IMR-90 (cell line): ENCODE results near the gene ZNF502. TPM values are rescaled to one million over a fixed set of nuclear protein-coding genes. Genes with fewer than 3 reads are reported as not detected.

Experiments used
- ATAC-seq: fragments of 200-7000 bp; cut with Tn5 transposase; 2 replicates; pipeline ENCODE4 v1.9.1; 2020; ENCODE audit warnings: low read depth, mild to moderate bottlenecking, moderate library complexity
- BruUV-seq: library from RNA; stranded (reverse); fragments of 400-500 nt; replicated peaks from 2 replicates; lab custom pipeline; 2021; lab: Mats Ljungman, UMichigan
- CTCF ChIA-PET: fragments of 300-600 bp; formaldehyde crosslinking; extraction: SDS; loops from one replicate; lab custom pipeline; 2021; ENCODE audit warnings: antibody characterized with exemption; lab: Yijun Ruan, JAX
- POLR2A ChIA-PET: fragments of 300-600 bp; sonication (Branson Sonifier 250); formaldehyde crosslinking; loops from one replicate; lab custom pipeline; 2022; ENCODE audit warnings: antibody characterized with exemption; ENCODE audit not compliant: unreplicated experiment; lab: Charles Lee
- DNase-seq: peaks from one replicate; pipeline ENCODE4 v3.0.0; 2013
- H2AFZ ChIP-seq: replicated peaks from 2 replicates; pipeline ENCODE3; 2013; ENCODE audit warnings: low read length, mild to moderate bottlenecking; ENCODE audit not compliant: poor library complexity
- H2AK5ac ChIP-seq: 2 replicates; pipeline ENCODE4 v1.6.1; 2013; ENCODE audit warnings: low read depth, low read length, inconsistent platforms
- H2AK9ac ChIP-seq: replicated peaks from 2 replicates; pipeline ENCODE3; 2013; ENCODE audit warnings: mild to moderate bottlenecking, low read depth, low read length, moderate library complexity; ENCODE audit not compliant: poor library complexity
- H2BK120ac ChIP-seq: 2 replicates; pipeline ENCODE4 v1.6.1; 2013; ENCODE audit warnings: low read depth, low read length, inconsistent platforms
- H2BK15ac ChIP-seq: 3 replicates; pipeline ENCODE4 v1.6.1; 2013; ENCODE audit warnings: low read depth, low read length, inconsistent platforms
- H2BK20ac ChIP-seq: 2 replicates; pipeline ENCODE4 v1.6.1; 2013; ENCODE audit warnings: low read depth, mild to moderate bottlenecking, inconsistent platforms, low read length, moderate library complexity
- H2BK5ac ChIP-seq: 2 replicates; pipeline ENCODE4 v1.6.1; 2013; ENCODE audit warnings: mild to moderate bottlenecking, low read depth, low read length, inconsistent platforms; ENCODE audit not compliant: poor library complexity, severe bottlenecking
- H3K14ac ChIP-seq: replicated peaks from 2 replicates; pipeline ENCODE4 v1.6.1; 2013; ENCODE audit warnings: low read depth, low read length, inconsistent platforms
- H3K18ac ChIP-seq: 2 replicates; pipeline ENCODE4 v1.6.1; 2013; ENCODE audit warnings: low read depth, low read length, control low read depth
- H3K23ac ChIP-seq: 2 replicates; pipeline ENCODE4 v1.6.1; 2013; ENCODE audit warnings: low read depth, low read length, inconsistent platforms
- H3K27ac ChIP-seq: 2 replicates; pipeline ENCODE4 v1.5.1; 2013; ENCODE audit warnings: mild to moderate bottlenecking, control low read depth, low read length; ENCODE audit not compliant: insufficient read depth
- H3K27me3 ChIP-seq: 2 replicates; pipeline ENCODE4 v1.6.1; 2013; ENCODE audit warnings: low read length; ENCODE audit not compliant: control insufficient read depth, insufficient read depth
- H3K36me3 ChIP-seq: 2 replicates; pipeline ENCODE4 v1.6.1; 2013; ENCODE audit warnings: low read length, mixed read lengths; ENCODE audit not compliant: control insufficient read depth, insufficient read depth
- H3K4ac ChIP-seq: 2 replicates; pipeline ENCODE4 v1.6.1; 2013; ENCODE audit warnings: low read depth, low read length, inconsistent platforms
- H3K4me1 ChIP-seq: 2 replicates; pipeline ENCODE4 v1.6.1; 2013; ENCODE audit warnings: low read length, mixed read lengths; ENCODE audit not compliant: control insufficient read depth, insufficient read depth
- H3K4me2 ChIP-seq: 2 replicates; pipeline ENCODE4 v1.6.1; 2013; ENCODE audit warnings: low read depth, mild to moderate bottlenecking, control low read depth, low read length, moderate library complexity
- H3K4me3 ChIP-seq: 2 replicates; pipeline ENCODE4 v1.5.1; 2013; ENCODE audit warnings: low read depth, mild to moderate bottlenecking, control low read depth, low read length, moderate library complexity; ENCODE audit not compliant: insufficient read depth
- H3K56ac ChIP-seq: 2 replicates; pipeline ENCODE4 v1.6.1; 2013; ENCODE audit warnings: low read length, inconsistent platforms; ENCODE audit not compliant: insufficient read depth; ENCODE audit errors: extremely low read depth
- H3K79me1 ChIP-seq, 2 experiments: 2 replicates each; pipeline ENCODE4 v1.6.1; 2013; ENCODE audit warnings: low read length in 2 of 2, inconsistent platforms in 1 of 2, low read depth in 1 of 2
- H3K9ac ChIP-seq: 2 replicates; pipeline ENCODE4 v1.6.1; 2013; ENCODE audit warnings: low read depth, low read length, control low read depth
- H3K9me1 ChIP-seq: 2 replicates; pipeline ENCODE4 v1.6.1; 2013; ENCODE audit warnings: low read length, inconsistent platforms; ENCODE audit not compliant: insufficient read depth
- H3K9me3 ChIP-seq: 2 replicates; pipeline ENCODE4 v1.6.1; 2013; ENCODE audit warnings: low read length; ENCODE audit not compliant: control insufficient read depth, insufficient read depth
- H4K20me1 ChIP-seq: 2 replicates; pipeline ENCODE4 v1.6.1; 2013; ENCODE audit warnings: low read length, inconsistent platforms; ENCODE audit not compliant: insufficient read depth
- H4K5ac ChIP-seq: 2 replicates; pipeline ENCODE4 v1.6.1; 2013; ENCODE audit warnings: mild to moderate bottlenecking, low read depth, low read length, control low read depth
- H4K8ac ChIP-seq, 2 experiments: 2 replicates each; pipeline ENCODE4 v1.6.1; 2013; ENCODE audit warnings: low read depth in 2 of 2, low read length in 2 of 2, control low read depth in 1 of 2, inconsistent platforms in 1 of 2
- H4K91ac ChIP-seq: 2 replicates; pipeline ENCODE4 v1.6.1; 2013; ENCODE audit warnings: low read depth, low read length, inconsistent platforms; ENCODE audit not compliant: insufficient read depth
- BHLHE40 ChIP-seq: fragments of 150-350 bp; IDR thresholded peaks from 2 replicates; pipeline ENCODE4 v1.6.1; 2016; ENCODE audit warnings: mild to moderate bottlenecking, low read depth, low read length
- CEBPB ChIP-seq: IDR thresholded peaks from 2 replicates; pipeline ENCODE4 v1.6.1; 2012; ENCODE audit warnings: low read depth, low read length, improper control_type of control experiment
- CHD1 ChIP-seq: IDR thresholded peaks from 2 replicates; pipeline ENCODE4 v1.6.1; 2012; ENCODE audit warnings: low read depth, low read length, improper control_type of control experiment
- MXI1 ChIP-seq: IDR thresholded peaks from 2 replicates; pipeline ENCODE4 v1.6.1; 2012; ENCODE audit warnings: low read depth, mild to moderate bottlenecking, low read length, moderate library complexity, borderline replicate concordance
- POLR2A ChIP-seq: IDR thresholded peaks from 2 replicates; pipeline ENCODE4 v1.6.1; 2012; ENCODE audit warnings: mild to moderate bottlenecking, low read depth, low read length
- WGBS, 2 experiments: methylation state at CpG; one replicate each; pipeline versions ENCODE4 v1.1.5 to v1.1.7; 2013; ENCODE audit warnings: missing lambda C conversion rate in 2 of 2; ENCODE audit not compliant: insufficient read length in 1 of 2; ENCODE audit errors: extremely low coverage in 2 of 2; 5-methylcytosine and 5-hydroxymethylcytosine counted together
- dilution Hi-C: fragments of 300-500 bp; cut with HindIII; formaldehyde crosslinking; loops from one replicate; pipeline ENCODE4 v1.14.3; 2018; ENCODE audit warnings: low sequenced_read_pairs; ENCODE audit not compliant: unreplicated experiment
- in situ Hi-C: fragments of 300-500 bp; cut with MboI; formaldehyde crosslinking; loops from 3 replicates; pipeline ENCODE4 v1.14.3; 2019; ENCODE audit warnings: low sequenced_read_pairs, inconsistent platforms, mixed read lengths
- intact Hi-C: fragments of 100-400 bp; cut with micrococcal nuclease; formaldehyde crosslinking; loops from 2 replicates; pipeline ENCODE4 v1.10.0; 2022
- polyA plus RNA-seq, 3 experiments: library from polyadenylated mRNA; depleted of rRNA; stranded (reverse); fragments of >200 nt; gene quantifications; 2 replicates each; pipeline ENCODE4 v1.2.3, GENCODE V29; 2012; ENCODE audit warnings: low replicate concordance in 1 of 3
- total RNA-seq: library from RNA; depleted of rRNA; stranded (reverse); fragments of >200 nt; gene quantifications from 2 replicates; pipeline ENCODE4 v1.2.3, GENCODE V29; 2012

ZNF502 gene
- total and polyA plus RNA-seq, 2 of the 4 experiments (the other 2 are of a cell fraction) = 2.1 to 5.7 TPM

DNA sequence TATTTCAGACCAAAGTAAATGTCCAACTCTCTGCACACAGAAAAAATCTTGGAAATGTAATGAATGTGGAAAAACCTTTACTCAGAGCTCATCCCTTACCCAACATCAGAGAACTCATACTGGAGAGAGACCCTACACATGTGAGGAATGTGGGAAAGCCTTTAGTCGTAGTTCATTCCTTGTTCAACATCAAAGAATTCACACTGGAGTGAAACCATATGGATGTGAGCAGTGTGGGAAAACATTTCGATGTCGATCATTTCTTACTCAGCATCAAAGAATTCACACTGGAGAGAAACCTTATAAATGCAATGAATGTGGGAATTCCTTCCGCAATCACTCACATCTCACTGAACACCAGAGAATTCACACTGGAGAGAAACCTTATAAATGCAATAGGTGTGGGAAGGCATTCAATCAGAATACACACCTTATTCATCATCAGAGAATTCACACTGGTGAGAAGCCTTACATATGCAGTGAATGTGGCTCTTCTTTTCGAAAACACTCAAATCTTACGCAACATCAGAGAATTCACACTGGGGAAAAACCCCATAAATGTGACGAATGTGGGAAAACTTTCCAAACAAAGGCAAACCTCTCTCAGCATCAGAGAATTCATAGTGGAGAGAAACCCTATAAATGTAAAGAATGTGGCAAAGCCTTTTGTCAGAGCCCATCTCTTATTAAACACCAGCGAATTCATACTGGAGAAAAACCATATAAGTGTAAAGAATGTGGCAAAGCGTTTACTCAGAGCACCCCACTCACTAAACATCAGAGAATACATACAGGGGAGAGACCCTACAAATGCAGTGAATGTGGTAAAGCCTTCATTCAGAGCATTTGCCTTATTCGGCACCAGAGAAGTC is 9.0 kb downstream of the ZNF502 start:
- ATAC-seq (no peak), DNase-seq (peak; percentile 6)
- no peak overlapping the region for H2AFZ ChIP-seq
- H2AK5ac ChIP-seq = no peak overlapping the region
- no peak overlapping the region for H4K5ac ChIP-seq
- no peaks in the 10 kb centered on the region; a peak in 1 of 4 replicates for H3K79me1 ChIP-seq
- no TSS peak for BruUV-seq
- no peak overlapping the region for H3K56ac ChIP-seq
- H2BK120ac ChIP-seq = no peak overlapping the region
- H3K27ac ChIP-seq = no peak overlapping the region
- no peak overlapping the region for H2BK5ac ChIP-seq
- no peaks in the 10 kb centered on the region for H4K20me1 ChIP-seq
- H3K4me3 ChIP-seq = no peak overlapping the region
- TF ChIP-seq MXI1 (no peak), BHLHE40 (no peak), POLR2A (no peak), CEBPB (peak; percentile 81), CHD1 (no peak)
- no peaks in the 10 kb centered on the region for H3K9me1 ChIP-seq
- no peak overlapping the region for H2BK15ac ChIP-seq
- dilution Hi-C loops = no loop called here
- H3K9ac ChIP-seq = no peak overlapping the region
- peaks cover 79% of the 10 kb centered on the region for H3K9me3 ChIP-seq
- no peak overlapping the region for H2BK20ac ChIP-seq
- H3K27me3 ChIP-seq = no peaks in the 10 kb centered on the region
- no peak overlapping the region for H3K14ac ChIP-seq
- in situ Hi-C loops = no loop called here
- ChIA-PET POLR2A (no interaction called here), CTCF (no interaction called here)
- H3K18ac ChIP-seq = no peak overlapping the region
- intact Hi-C loops = no loop called here
- H2AK9ac ChIP-seq = no peak overlapping the region
- WGBS, 2 experiments = no CpG with 5 or more reads among the region's 10 CpGs
- H3K4me2 ChIP-seq = no peak overlapping the region
- no peak overlapping the region for H3K4ac ChIP-seq
- H3K36me3 ChIP-seq = peaks cover 15% of the 10 kb centered on the region
- H3K23ac ChIP-seq = no peak overlapping the region
- no peaks in the 10 kb centered on the region for H3K4me1 ChIP-seq
- no peak overlapping the region for H4K8ac ChIP-seq
- H4K91ac ChIP-seq = no peak overlapping the region
